PFSK-1 (cell line): ENCODE measurements around the gene INF2.

ENCODE experiments used
- POLR2AphosphoS5 ChIP-seq: IDR thresholded peaks from 2 replicates; pipeline ENCODE4 v1.6.1; 2012; ENCODE audit warnings: low read depth, mild to moderate bottlenecking, control low read depth, low read length, moderate library complexity
- SIN3A ChIP-seq: IDR thresholded peaks from 2 replicates; pipeline ENCODE4 v1.6.1; 2012; ENCODE audit warnings: mild to moderate bottlenecking, low read length, moderate library complexity, borderline replicate concordance; ENCODE audit not compliant: insufficient read depth
- TAF1 ChIP-seq: IDR thresholded peaks from 2 replicates; pipeline ENCODE4 v1.6.1; 2012; ENCODE audit warnings: low read length, control low read depth, borderline replicate concordance; ENCODE audit not compliant: insufficient read depth
- TF ChIP-seq, protein P1 (sequence below), 2 experiments: IDR thresholded peaks; 2 replicates each; pipeline versions ENCODE4 v1.6.1 to v1.8.0; 2011 to 2012; ENCODE audit warnings: low read depth in 2 of 2, low read length in 2 of 2, control low read depth in 1 of 2, inconsistent platforms in 1 of 2, mild to moderate bottlenecking in 1 of 2, moderate library complexity in 1 of 2; ENCODE audit not compliant: insufficient read depth in 1 of 2

DNA sequence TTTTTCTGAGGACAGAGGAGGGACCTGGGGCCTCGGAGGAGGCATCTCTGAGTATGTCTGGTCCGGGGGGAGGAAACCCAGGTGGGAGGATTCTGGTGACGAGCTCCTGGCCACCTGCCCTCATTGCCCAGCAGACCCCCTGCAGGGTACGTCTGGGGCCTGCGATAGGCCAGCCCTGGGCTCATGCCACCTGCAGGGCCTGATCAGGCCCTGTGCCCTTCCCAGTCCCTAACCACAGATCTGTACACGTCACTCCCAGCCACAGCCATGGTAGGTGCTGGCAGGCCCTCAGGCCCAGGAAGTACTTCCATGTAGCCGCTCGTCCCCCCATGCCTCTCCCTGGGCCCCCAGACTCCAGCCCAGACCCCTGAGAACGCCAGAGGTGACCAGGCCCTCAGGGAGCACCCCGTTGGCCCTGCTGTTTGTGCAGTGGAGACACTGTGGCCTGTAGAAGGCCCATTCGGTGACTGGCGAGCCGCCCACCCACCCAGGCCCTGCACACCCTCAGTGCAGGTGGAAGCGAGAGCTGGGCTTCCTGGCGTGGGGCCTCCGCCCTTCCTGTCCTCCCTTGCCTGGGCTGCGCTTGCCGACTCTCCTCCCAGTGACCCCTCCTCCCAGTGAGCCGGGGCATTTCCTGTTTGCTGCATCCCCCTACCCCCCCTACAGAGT lies 5.7 kb downstream of the INF2 start:
- no peak for TF ChIP-seq TAF1
- no peak for TF ChIP-seq SIN3A
- no peak for TF ChIP-seq POLR2AphosphoS5
- TF ChIP-seq, protein P1, sequence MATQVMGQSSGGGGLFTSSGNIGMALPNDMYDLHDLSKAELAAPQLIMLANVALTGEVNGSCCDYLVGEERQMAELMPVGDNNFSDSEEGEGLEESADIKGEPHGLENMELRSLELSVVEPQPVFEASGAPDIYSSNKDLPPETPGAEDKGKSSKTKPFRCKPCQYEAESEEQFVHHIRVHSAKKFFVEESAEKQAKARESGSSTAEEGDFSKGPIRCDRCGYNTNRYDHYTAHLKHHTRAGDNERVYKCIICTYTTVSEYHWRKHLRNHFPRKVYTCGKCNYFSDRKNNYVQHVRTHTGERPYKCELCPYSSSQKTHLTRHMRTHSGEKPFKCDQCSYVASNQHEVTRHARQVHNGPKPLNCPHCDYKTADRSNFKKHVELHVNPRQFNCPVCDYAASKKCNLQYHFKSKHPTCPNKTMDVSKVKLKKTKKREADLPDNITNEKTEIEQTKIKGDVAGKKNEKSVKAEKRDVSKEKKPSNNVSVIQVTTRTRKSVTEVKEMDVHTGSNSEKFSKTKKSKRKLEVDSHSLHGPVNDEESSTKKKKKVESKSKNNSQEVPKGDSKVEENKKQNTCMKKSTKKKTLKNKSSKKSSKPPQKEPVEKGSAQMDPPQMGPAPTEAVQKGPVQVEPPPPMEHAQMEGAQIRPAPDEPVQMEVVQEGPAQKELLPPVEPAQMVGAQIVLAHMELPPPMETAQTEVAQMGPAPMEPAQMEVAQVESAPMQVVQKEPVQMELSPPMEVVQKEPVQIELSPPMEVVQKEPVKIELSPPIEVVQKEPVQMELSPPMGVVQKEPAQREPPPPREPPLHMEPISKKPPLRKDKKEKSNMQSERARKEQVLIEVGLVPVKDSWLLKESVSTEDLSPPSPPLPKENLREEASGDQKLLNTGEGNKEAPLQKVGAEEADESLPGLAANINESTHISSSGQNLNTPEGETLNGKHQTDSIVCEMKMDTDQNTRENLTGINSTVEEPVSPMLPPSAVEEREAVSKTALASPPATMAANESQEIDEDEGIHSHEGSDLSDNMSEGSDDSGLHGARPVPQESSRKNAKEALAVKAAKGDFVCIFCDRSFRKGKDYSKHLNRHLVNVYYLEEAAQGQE (IDR thresholded peaks at IDR 0.05; ENCODE audit: insufficient read depth in 1 of 2, low read depth in 2 of 2, low read length in 2 of 2) = no peak
